Adrenal gland (tissue), 5 donors: ENCODE results near the gene TRPV4.

Experiments used
- POLR2A ChIP-seq, 2 donors: fragments of 450-650 bp; IDR thresholded peaks; one replicate each; pipeline ENCODE4 v1.6.1; 2017; ENCODE audit warnings: antibody characterized with exemption in 2 of 2, mild to moderate bottlenecking in 2 of 2, moderate library complexity in 1 of 2
- TF ChIP-seq, protein P1 (sequence below), 6 experiments: fragments of 450-650 bp in 4 of 6; fragments of 200-600 bp in 2 of 6; sonication (generic) in 1 of 6; IDR thresholded peaks; 1 replicate in 5 of 6; 2 replicates in 1 of 6; pipeline versions ENCODE4 v1.5.1 to v1.8.0; 2016 to 2021; ENCODE audit warnings: antibody characterized with exemption in 6 of 6, mild to moderate bottlenecking in 2 of 6, moderate library complexity in 1 of 6
- donor health status: DM: no; HTN: no; CAD: no.

DNA sequence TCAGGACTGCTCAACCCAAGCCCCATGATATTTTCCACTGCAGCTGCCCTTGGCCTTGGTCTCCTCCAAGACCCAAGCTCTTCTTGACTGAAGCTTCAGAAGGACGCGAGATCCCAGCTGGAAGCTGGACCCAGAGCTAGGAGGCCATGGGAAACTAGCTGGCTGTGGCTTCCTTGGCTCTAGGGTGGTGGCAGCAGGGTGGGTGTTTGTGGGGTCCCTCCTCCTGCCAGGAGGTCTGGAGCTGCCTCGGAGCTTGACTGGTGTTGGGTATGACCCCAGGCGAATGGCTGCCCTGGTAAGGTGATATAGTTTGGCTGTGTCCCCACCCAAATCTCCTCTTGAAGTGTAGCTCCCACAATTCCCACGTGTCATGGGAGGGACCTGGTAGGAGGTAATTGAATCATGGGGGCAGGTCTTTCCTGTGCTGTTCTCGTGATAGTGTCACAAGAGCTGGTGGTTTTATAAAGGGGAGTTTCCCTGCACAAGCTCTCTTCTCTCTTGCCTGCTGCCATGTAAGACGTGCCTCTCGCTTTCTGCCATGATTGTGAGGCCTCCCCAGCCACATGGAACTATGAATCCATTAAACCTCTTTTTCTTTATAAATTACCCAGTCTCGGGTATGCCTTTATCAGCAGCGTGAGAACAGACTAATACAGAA lies 51.4 kb downstream of the TRPV4 start:
- TF ChIP-seq, protein P1, sequence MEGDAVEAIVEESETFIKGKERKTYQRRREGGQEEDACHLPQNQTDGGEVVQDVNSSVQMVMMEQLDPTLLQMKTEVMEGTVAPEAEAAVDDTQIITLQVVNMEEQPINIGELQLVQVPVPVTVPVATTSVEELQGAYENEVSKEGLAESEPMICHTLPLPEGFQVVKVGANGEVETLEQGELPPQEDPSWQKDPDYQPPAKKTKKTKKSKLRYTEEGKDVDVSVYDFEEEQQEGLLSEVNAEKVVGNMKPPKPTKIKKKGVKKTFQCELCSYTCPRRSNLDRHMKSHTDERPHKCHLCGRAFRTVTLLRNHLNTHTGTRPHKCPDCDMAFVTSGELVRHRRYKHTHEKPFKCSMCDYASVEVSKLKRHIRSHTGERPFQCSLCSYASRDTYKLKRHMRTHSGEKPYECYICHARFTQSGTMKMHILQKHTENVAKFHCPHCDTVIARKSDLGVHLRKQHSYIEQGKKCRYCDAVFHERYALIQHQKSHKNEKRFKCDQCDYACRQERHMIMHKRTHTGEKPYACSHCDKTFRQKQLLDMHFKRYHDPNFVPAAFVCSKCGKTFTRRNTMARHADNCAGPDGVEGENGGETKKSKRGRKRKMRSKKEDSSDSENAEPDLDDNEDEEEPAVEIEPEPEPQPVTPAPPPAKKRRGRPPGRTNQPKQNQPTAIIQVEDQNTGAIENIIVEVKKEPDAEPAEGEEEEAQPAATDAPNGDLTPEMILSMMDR (IDR thresholded peaks at IDR 0.05) = no peak
- TF ChIP-seq POLR2A (IDR thresholded peaks at IDR 0.05) = no peak
